HL-60/S4 treated with retinoic acid at 250 ng/mL for 4 days and 3 days (cell line): ENCODE measurements around the gene KCTD3.

Experiments
- in situ Hi-C: fragments of 300-500 bp; cut with MboI; formaldehyde crosslinking; loops from 2 replicates; pipeline ENCODE4 v1.7.0; 2022; ENCODE audit warnings: low sequenced_read_pairs

KCTD3 gene

GRCh38 chr1:215566556-215567490 lies at the start of gene KCTD3:
KCTD3 (plus strand) TSS chr1:215567304; CDS start chr1:215567686, 382 bp downstream.
- in situ Hi-C loops: no loop called here

GRCh38 chr1:215517441-215517891 lies 49.6 kb upstream of the KCTD3 start:
- in situ Hi-C loops: no loop called here

- in situ Hi-C loops: no loop called here
Measured at GRCh38 chr1:215518594-215518993, 48.5 kb upstream of the KCTD3 start.

- in situ Hi-C loops: no loop called here
Measured at GRCh38 chr1:215521279-215521678, 45.8 kb upstream of the KCTD3 start.

- in situ Hi-C loops: no loop called here
Measured at GRCh38 chr1:215523128-215523861, 43.8 kb upstream of the KCTD3 start.

- in situ Hi-C loops: no loop called here
Measured at GRCh38 chr1:215523906-215524305, 43.2 kb upstream of the KCTD3 start.

GRCh38 chr1:215526147-215526845 lies 40.8 kb upstream of the KCTD3 start:
- in situ Hi-C loops: no loop called here

- in situ Hi-C loops: no loop called here
Measured at GRCh38 chr1:215526846-215527151, 40.3 kb upstream of the KCTD3 start.

GRCh38 chr1:215529111-215529510 lies 38.0 kb upstream of the KCTD3 start:
- in situ Hi-C loops: no loop called here

GRCh38 chr1:215529571-215529970 lies 37.5 kb upstream of the KCTD3 start:
- in situ Hi-C loops: no loop called here

GRCh38 chr1:215530401-215530984 lies 36.6 kb upstream of the KCTD3 start:
- in situ Hi-C loops: no loop called here

- in situ Hi-C loops: no loop called here
Measured at GRCh38 chr1:215539803-215540570, 27.1 kb upstream of the KCTD3 start.

GRCh38 chr1:215542301-215542700 lies 24.8 kb upstream of the KCTD3 start:
- in situ Hi-C loops: no loop called here

GRCh38 chr1:215543191-215543606 lies 23.9 kb upstream of the KCTD3 start:
- in situ Hi-C loops: no loop called here

GRCh38 chr1:215543806-215544205 lies 23.3 kb upstream of the KCTD3 start:
- in situ Hi-C loops: no loop called here

GRCh38 chr1:215544566-215544965 lies 22.5 kb upstream of the KCTD3 start:
- in situ Hi-C loops: no loop called here

GRCh38 chr1:215545096-215545495 lies 22.0 kb upstream of the KCTD3 start:
- in situ Hi-C loops: no loop called here

- in situ Hi-C loops: no loop called here
Measured at GRCh38 chr1:215547011-215547410, 20.1 kb upstream of the KCTD3 start.

- in situ Hi-C loops: no loop called here
Measured at GRCh38 chr1:215551806-215552205, 15.3 kb upstream of the KCTD3 start.

GRCh38 chr1:215554865-215555264 lies 12.2 kb upstream of the KCTD3 start:
- in situ Hi-C loops: no loop called here
